ENCODE data around the gene GSX1. TPM values are rescaled to one million over a fixed set of nuclear protein-coding genes. Genes with fewer than 3 reads are reported as not detected.

The GSX1 gene
- polyA plus RNA-seq, 1 donor from 2014 or later, result not detected

DNA sequence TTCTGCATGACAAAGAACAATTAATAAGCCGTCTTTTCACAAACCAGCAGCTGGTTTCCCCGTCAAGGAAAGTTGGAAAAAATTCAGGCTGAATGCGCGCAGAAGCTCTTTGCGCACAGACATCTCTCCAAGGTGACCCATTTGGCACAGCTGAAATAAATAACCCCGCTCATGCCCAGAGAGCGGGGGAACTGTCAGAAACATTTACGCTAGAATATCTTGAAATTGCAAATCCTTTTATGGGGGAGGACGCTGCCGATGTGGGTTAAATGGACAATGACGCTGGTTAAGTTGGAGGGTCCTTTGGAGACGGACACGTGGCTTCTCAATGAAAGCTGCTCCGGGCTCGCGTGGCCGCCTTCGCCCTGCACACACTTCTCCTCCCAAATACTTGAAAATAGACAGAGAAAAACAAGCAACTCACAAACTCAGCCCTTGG is 30.6 kb downstream of the GSX1 start:
- H3F3A ChIP-seq (ENCODE audit: insufficient read depth, low read length, poor library complexity, severe bottlenecking), result no peaks in the 10 kb centered on the region
- H3K9me3 ChIP-seq (ENCODE audit: low read length), result no peaks in the 10 kb centered on the region
- H3K4me2 ChIP-seq (ENCODE audit: low read length), result no peak overlapping the region
- no peak overlapping the region for H2AFZ ChIP-seq (ENCODE audit: low read depth, low read length)
- H3K79me2 ChIP-seq (replicated peaks; ENCODE audit: insufficient read depth, low read length), result no peaks in the 10 kb centered on the region
- no peak overlapping the region for H3K4me3 ChIP-seq (ENCODE audit: low read length)
- no peak overlapping the region for H3K9ac ChIP-seq (ENCODE audit: low read length)
- no peak overlapping the region for H3K27ac ChIP-seq (ENCODE audit: low read length)
- no peaks in the 10 kb centered on the region for H3K36me3 ChIP-seq (ENCODE audit: insufficient read depth, low read length)
- peaks cover 88% of the 10 kb centered on the region for H3K27me3 ChIP-seq (ENCODE audit: insufficient read depth, low read depth, low read length)
- H3K9me2 ChIP-seq (ENCODE audit: insufficient read depth, low read length), result no peaks in the 10 kb centered on the region
- no peak for TF ChIP-seq EP300 (conservative IDR thresholded peaks at IDR 0.05; ENCODE audit: poor library complexity, severe bottlenecking)
- TF ChIP-seq TAF1 (IDR thresholded peaks at IDR 0.05; ENCODE audit: low read depth), result no peak
- no peak for TF ChIP-seq EZH2 (IDR thresholded peaks at IDR 0.05; ENCODE audit: borderline replicate concordance, insufficient read depth, low read length, poor library complexity, severe bottlenecking)
- no peak for TF ChIP-seq CTCF (IDR thresholded peaks at IDR 0.05; ENCODE audit: poor library complexity, severe bottlenecking)
- no peak for TF ChIP-seq RAD21 (conservative IDR thresholded peaks at IDR 0.05)
- no peak for TF ChIP-seq REST (IDR thresholded peaks at IDR 0.05; ENCODE audit: borderline replicate concordance)
- no peak for TF ChIP-seq SMC3 (conservative IDR thresholded peaks at IDR 0.05; ENCODE audit: poor library complexity)
- no peak for TF ChIP-seq POLR2AphosphoS5 (IDR thresholded peaks at IDR 0.05)
- no peak for TF ChIP-seq MXI1 (conservative IDR thresholded peaks at IDR 0.05; ENCODE audit: poor library complexity, severe bottlenecking)
- no peaks in the 10 kb centered on the region for H4K20me1 ChIP-seq (ENCODE audit: insufficient read depth)

DNA sequence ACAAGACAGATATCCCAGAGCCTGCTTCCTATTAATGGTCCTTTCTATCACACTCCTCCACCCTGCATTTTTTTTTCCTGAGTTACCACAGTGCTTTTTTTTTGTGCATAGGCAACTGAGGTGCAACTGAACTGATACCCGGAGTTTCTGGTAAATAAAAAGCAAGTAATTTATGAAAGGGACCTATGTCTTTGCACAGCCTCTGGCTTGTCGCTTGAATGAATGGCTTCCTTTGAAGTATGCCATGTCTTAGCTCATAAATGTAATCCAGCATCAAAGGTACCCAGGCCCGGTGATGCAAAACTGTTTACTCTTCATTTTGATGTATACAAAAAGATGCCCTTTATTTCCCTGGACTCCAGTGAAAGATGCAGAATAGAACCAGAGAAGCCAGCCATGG is 31.8 kb downstream of the GSX1 start:
- Histone ChIP-seq H3F3A (ENCODE audit: insufficient read depth, low read length, poor library complexity, severe bottlenecking) (no peaks in the 10 kb centered on the region), H3K9ac (ENCODE audit: low read length) (no peak overlapping the region), H2AFZ (ENCODE audit: low read depth, low read length) (no peak overlapping the region), H3K79me2 (replicated peaks; ENCODE audit: insufficient read depth, low read length) (no peaks in the 10 kb centered on the region), H4K20me1 (ENCODE audit: insufficient read depth) (no peaks in the 10 kb centered on the region), H3K27me3 (ENCODE audit: insufficient read depth, low read depth, low read length) (peaks cover 86% of the 10 kb centered on the region), H3K9me2 (ENCODE audit: insufficient read depth, low read length) (no peaks in the 10 kb centered on the region), H3K36me3 (ENCODE audit: insufficient read depth, low read length) (no peaks in the 10 kb centered on the region), H3K9me3 (ENCODE audit: low read length) (no peaks in the 10 kb centered on the region), H3K4me2 (ENCODE audit: low read length) (no peak overlapping the region), H3K27ac (ENCODE audit: low read length) (no peak overlapping the region), H3K4me3 (ENCODE audit: low read length) (no peak overlapping the region)
- TF ChIP-seq EZH2 (IDR thresholded peaks at IDR 0.05; ENCODE audit: borderline replicate concordance, insufficient read depth, low read length, poor library complexity, severe bottlenecking), result no peak
- TF ChIP-seq CTCF (IDR thresholded peaks at IDR 0.05; ENCODE audit: poor library complexity, severe bottlenecking), result no peak
- no peak for TF ChIP-seq REST (IDR thresholded peaks at IDR 0.05; ENCODE audit: borderline replicate concordance)
- TF ChIP-seq SMC3 (conservative IDR thresholded peaks at IDR 0.05; ENCODE audit: poor library complexity), result no peak
- no peak for TF ChIP-seq POLR2AphosphoS5 (IDR thresholded peaks at IDR 0.05)
- no peak for TF ChIP-seq RAD21 (conservative IDR thresholded peaks at IDR 0.05)
- TF ChIP-seq MXI1 (conservative IDR thresholded peaks at IDR 0.05; ENCODE audit: poor library complexity, severe bottlenecking), result no peak

Data from neural cell (in vitro differentiated cells).